ENCODE results near the gene ATP2C2.

Gene ATP2C2

GRCh38 chr16:84421081-84421937 is 53.0 kb downstream of the ATP2C2 start:
- H4K20me1 ChIP-seq (ENCODE audit: insufficient read depth, low read length, poor library complexity, severe bottlenecking): no peaks in the 10 kb centered on the region
- H3K27me3 ChIP-seq (ENCODE audit: insufficient read depth, low read length, poor library complexity, severe bottlenecking): peaks cover 64% of the 10 kb centered on the region
- H3K4me1 ChIP-seq (ENCODE audit: insufficient read depth, low read length, poor library complexity, severe bottlenecking): no peaks in the 10 kb centered on the region
- H2AFZ ChIP-seq (ENCODE audit: low read length): no peak overlapping the region
- H3K4me3 ChIP-seq (ENCODE audit: low read length, poor library complexity, severe bottlenecking): no peak overlapping the region
- no peaks in the 10 kb centered on the region for H3K9me2 ChIP-seq (replicated peaks; ENCODE audit: low read depth, low read length)
- no peaks in the 10 kb centered on the region for H3K9me3 ChIP-seq (ENCODE audit: insufficient read depth, low read depth, low read length)
- H3K9ac ChIP-seq (ENCODE audit: low read depth, low read length, poor library complexity, severe bottlenecking): no peak overlapping the region
- no peaks in the 10 kb centered on the region for H3F3A ChIP-seq (ENCODE audit: low read depth)
- no peak overlapping the region for H3K4me2 ChIP-seq (ENCODE audit: low read depth, low read length, poor library complexity, severe bottlenecking)
- no peaks in the 10 kb centered on the region for H3K79me2 ChIP-seq (ENCODE audit: insufficient read depth, low read length)
- no peak for TF ChIP-seq EZH2phosphoT487 (IDR thresholded peaks at IDR 0.05; ENCODE audit: borderline replicate concordance)
- TF ChIP-seq CTCF (conservative IDR thresholded peaks at IDR 0.05; ENCODE audit: low read length): no peak
- no peaks in the 10 kb centered on the region for H3K36me3 ChIP-seq (ENCODE audit: insufficient read depth, low read length)

GRCh38 chr16:84421938-84422220 is 53.5 kb downstream of the ATP2C2 start:
- H4K20me1 ChIP-seq (ENCODE audit: insufficient read depth, low read length, poor library complexity, severe bottlenecking): no peaks in the 10 kb centered on the region
- no peaks in the 10 kb centered on the region for H3K9me2 ChIP-seq (replicated peaks; ENCODE audit: low read depth, low read length)
- no peak overlapping the region for H3K9ac ChIP-seq (ENCODE audit: low read depth, low read length, poor library complexity, severe bottlenecking)
- no peaks in the 10 kb centered on the region for H3K9me3 ChIP-seq (ENCODE audit: insufficient read depth, low read depth, low read length)
- no peaks in the 10 kb centered on the region for H3K4me1 ChIP-seq (ENCODE audit: insufficient read depth, low read length, poor library complexity, severe bottlenecking)
- no peak overlapping the region for H3K4me2 ChIP-seq (ENCODE audit: low read depth, low read length, poor library complexity, severe bottlenecking)
- no peaks in the 10 kb centered on the region for H3F3A ChIP-seq (ENCODE audit: low read depth)
- H3K36me3 ChIP-seq (ENCODE audit: insufficient read depth, low read length): no peaks in the 10 kb centered on the region
- H3K4me3 ChIP-seq (ENCODE audit: low read length, poor library complexity, severe bottlenecking): no peak overlapping the region
- H3K79me2 ChIP-seq (ENCODE audit: insufficient read depth, low read length): no peaks in the 10 kb centered on the region
- no peak overlapping the region for H2AFZ ChIP-seq (ENCODE audit: low read length)
- no peak for TF ChIP-seq CTCF (conservative IDR thresholded peaks at IDR 0.05; ENCODE audit: low read length)
- TF ChIP-seq EZH2phosphoT487 (IDR thresholded peaks at IDR 0.05; ENCODE audit: borderline replicate concordance): no peak
- peaks cover 69% of the 10 kb centered on the region for H3K27me3 ChIP-seq (ENCODE audit: insufficient read depth, low read length, poor library complexity, severe bottlenecking)

GRCh38 chr16:84423416-84423837 is 55.1 kb downstream of the ATP2C2 start:
- TF ChIP-seq CTCF (conservative IDR thresholded peaks at IDR 0.05; ENCODE audit: low read length) (no peak), EZH2phosphoT487 (IDR thresholded peaks at IDR 0.05; ENCODE audit: borderline replicate concordance) (no peak)
- H3K4me1 ChIP-seq (ENCODE audit: insufficient read depth, low read length, poor library complexity, severe bottlenecking): no peaks in the 10 kb centered on the region
- no peaks in the 10 kb centered on the region for H3K9me3 ChIP-seq (ENCODE audit: insufficient read depth, low read depth, low read length)
- peaks cover 85% of the 10 kb centered on the region for H3K27me3 ChIP-seq (ENCODE audit: insufficient read depth, low read length, poor library complexity, severe bottlenecking)
- no peaks in the 10 kb centered on the region for H3K9me2 ChIP-seq (replicated peaks; ENCODE audit: low read depth, low read length)
- no peak overlapping the region for H3K9ac ChIP-seq (ENCODE audit: low read depth, low read length, poor library complexity, severe bottlenecking)
- no peaks in the 10 kb centered on the region for H4K20me1 ChIP-seq (ENCODE audit: insufficient read depth, low read length, poor library complexity, severe bottlenecking)
- H2AFZ ChIP-seq (ENCODE audit: low read length): peak overlapping the region; percentile 66
- H3K4me3 ChIP-seq (ENCODE audit: low read length, poor library complexity, severe bottlenecking): no peak overlapping the region
- H3K4me2 ChIP-seq (ENCODE audit: low read depth, low read length, poor library complexity, severe bottlenecking): no peak overlapping the region
- H3K36me3 ChIP-seq (ENCODE audit: insufficient read depth, low read length): no peaks in the 10 kb centered on the region
- H3F3A ChIP-seq (ENCODE audit: low read depth): no peaks in the 10 kb centered on the region
- H3K79me2 ChIP-seq (ENCODE audit: insufficient read depth, low read length): no peaks in the 10 kb centered on the region

All from Loucy (cell line).